ENCODE results near the gene SIGLEC1.

GRCh38 chr20:3691897-3692296 lies 20.5 kb downstream of the SIGLEC1 start:
- TF ChIP-seq, protein P1, sequence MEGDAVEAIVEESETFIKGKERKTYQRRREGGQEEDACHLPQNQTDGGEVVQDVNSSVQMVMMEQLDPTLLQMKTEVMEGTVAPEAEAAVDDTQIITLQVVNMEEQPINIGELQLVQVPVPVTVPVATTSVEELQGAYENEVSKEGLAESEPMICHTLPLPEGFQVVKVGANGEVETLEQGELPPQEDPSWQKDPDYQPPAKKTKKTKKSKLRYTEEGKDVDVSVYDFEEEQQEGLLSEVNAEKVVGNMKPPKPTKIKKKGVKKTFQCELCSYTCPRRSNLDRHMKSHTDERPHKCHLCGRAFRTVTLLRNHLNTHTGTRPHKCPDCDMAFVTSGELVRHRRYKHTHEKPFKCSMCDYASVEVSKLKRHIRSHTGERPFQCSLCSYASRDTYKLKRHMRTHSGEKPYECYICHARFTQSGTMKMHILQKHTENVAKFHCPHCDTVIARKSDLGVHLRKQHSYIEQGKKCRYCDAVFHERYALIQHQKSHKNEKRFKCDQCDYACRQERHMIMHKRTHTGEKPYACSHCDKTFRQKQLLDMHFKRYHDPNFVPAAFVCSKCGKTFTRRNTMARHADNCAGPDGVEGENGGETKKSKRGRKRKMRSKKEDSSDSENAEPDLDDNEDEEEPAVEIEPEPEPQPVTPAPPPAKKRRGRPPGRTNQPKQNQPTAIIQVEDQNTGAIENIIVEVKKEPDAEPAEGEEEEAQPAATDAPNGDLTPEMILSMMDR (IDR thresholded peaks at IDR 0.05; ENCODE audit: low read depth, low read length) = no peak
- TF ChIP-seq EZH2phosphoT487 (IDR thresholded peaks at IDR 0.05; ENCODE audit: low read depth) = no peak
